T-helper 1 cell (primary cell): Measurements from ENCODE around the gene FAT1.
"Not testable (repeated sequence)": the region's sequence is repeated elsewhere in the genome, so short reads cannot be mapped to it uniquely, and the experiment has no call there.

Experiments used
- DNase-seq, 5 donors: peaks; one replicate each; pipeline ENCODE4 v3.0.0-alpha.2; 2012 to 2020

Gene FAT1

DNA sequence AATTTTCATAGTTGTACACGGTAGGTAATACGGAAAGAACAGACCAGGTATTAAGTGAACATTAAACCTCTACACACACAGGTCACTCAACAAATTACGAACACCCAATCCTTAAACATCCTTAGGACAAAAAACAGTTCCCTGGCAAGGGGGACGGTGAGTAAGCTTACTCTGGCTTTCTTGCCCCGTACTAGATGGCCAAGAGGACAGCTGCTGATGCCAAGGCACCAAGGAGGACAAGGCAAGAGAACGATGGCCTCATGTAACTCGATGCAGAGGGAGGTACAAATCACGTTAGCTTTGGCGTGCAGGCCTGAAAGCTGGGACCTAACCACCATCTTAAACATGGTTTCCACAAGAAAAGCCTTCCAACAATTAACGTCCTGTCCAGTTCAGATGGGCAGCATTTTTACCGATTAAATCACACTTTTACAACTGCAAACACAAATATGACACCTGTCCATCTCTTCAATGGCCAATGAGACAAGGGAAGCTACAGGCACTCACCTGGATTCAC is 23.7 kb downstream of the FAT1 start:
- no peak for DNase-seq

DNA sequence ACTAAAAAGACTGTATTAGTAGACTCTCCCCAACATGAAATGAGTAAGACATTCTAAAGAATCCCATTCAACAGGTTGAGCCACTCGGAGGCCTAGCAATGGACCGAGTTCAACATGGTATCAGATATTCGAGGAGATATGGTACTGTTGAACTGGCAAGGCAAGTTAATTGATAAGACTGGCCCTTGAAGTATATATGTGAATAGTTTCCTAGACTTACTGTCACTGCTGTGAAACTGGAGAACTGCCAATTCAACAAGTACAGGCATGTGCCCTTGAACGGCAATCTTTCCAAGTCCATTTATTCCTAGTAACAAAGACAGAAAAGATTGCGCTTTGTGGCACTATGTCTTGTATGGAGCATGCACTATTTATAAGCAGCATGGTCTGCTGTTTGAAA is 24.4 kb downstream of the FAT1 start:
- no peak for DNase-seq

DNA sequence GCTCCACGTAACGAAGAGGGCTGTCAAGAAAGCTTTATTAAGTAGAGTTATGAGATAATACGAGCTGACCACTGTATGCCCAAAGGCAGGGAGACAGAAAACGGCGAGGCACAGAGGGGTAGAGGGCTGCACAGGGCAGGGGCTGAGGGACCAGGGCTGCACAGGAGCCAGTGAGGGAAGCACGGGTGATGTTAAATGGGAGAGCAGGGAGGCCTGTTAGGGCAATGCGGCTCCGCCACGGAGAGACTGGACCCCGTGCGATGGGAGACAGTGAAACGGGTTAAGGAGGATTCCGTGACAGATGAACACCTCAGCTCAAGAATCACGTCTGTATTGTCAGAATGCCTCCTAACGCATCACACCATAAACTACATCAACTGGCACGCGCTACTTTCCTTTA is 25.1 kb downstream of the FAT1 start:
- no peak for DNase-seq

DNA sequence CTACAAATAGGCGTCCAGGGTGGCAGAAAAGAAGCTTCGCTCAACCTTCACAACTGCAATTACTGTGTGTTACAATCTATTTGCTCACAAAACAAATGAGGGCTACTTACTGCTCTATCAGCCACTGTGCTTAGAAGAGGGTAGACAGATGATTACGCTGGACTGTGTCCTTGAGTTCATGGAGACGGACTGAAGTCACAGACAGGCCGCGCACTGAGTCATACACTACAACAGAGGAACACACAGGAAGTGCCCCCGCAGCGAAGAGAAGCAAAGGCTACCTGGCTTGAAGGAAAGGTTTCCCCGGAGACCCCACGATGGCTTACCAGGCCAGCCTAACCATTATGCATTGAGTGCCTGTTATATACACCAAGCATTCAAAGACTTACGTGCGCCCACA is 25.6 kb downstream of the FAT1 start:
- no peak for DNase-seq

DNA sequence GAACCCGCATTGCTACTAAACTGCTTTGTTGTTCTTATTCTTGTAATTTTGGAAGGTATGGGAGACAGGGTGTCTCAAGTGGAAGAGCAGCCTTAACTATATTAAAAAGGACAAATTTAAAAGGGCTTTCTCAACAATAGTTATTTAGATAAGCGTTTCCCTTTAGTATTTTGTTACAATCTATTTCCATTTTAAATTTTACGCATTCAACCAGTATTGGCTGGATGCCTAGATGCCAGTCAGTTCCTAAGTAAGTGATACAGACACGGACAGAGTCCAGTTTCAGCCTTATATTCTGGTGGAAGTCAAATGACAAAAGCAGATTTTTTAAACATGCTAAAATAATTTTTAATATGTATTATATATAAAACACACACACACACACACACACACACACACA is 28.3 kb downstream of the FAT1 start:
- no peak for DNase-seq

DNA sequence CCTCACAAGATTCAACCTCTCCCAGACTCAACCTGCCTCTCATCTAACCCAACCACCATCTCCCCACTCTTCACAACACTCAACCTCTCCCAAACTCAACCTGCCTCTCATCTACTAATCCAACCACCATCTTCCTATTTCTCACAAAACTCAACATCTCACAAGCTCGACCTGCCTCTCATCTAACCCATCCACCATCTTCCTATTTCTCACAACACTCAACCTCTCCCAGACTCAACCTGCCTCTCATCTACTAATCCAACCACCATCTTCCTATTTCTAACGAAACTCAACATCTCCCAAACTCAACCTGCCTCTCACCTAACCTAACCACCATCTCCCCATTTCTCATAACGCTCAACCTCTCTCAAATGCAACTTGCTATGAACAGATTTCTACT is 29.8 kb downstream of the FAT1 start:
- no peak for DNase-seq

DNA sequence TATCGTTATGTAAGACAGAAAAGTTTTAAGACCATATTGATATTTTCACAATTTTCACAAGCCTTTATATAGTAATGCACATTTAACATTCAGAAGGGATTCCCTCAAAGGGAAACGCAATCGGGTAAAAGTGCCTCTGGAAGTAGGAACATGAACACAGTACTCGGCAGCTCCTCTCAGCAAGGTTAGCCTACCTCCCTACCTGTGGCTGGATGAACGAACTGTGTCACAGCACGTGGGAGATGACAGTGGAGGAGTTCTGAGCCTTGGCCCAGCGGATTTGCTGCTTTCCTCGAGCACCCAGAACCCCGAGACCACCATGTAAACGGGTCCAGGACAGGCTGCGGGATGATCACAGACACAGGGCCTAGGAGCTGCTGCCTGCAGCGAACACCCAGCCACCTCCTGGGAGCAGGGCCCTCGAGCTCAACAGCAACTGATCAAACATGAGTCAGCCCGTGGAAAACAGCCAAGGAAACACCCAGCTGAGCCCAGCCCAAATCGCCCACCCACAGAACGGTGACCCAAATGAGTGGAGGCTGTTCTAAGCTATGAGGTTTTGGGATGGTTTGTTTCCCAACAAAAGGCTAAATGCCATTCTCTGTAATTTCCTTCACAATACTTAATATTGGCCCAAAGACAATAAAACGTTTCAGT is 30.4 kb downstream of the FAT1 start:
- DNase-seq: no peak

DNA sequence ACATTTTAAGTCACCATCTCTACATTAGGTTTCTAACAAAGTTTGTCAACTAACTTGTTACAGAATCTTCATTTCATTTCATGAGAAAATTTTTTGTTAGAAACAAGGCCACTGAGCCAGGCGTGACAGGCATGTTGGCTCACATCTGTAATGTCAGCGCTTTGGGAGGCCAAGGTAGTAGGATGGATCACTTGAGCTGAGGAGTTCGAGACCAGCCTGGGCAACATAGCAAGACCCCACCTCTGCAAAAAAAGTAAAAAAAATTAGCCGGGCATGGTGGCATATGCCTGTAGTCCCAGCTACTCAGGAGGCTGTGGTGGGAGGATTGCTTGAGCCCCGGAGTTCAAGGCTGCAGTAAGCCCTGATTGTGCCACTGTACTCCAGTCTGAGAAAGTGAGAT is 32.3 kb downstream of the FAT1 start:
- no peak for DNase-seq

DNA sequence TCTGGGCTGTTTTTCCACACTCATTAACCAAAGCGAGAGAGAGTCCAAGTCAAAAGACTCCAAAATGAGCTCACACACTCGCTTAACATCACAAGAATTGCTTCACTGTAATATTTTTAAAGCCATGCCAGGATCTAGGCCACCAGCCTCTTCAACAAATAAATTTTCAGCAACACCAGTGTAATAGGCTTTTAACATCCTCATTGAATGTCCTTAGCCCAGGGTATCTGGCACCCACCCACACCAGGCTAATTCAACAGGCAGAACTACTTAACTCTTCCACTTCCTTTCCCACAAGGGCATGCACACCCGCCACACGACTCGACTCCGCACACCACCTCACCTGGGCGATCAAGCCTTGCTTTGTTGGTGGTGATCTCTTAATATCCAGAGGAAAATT is 34.2 kb downstream of the FAT1 start:
- DNase-seq: no peak

DNA sequence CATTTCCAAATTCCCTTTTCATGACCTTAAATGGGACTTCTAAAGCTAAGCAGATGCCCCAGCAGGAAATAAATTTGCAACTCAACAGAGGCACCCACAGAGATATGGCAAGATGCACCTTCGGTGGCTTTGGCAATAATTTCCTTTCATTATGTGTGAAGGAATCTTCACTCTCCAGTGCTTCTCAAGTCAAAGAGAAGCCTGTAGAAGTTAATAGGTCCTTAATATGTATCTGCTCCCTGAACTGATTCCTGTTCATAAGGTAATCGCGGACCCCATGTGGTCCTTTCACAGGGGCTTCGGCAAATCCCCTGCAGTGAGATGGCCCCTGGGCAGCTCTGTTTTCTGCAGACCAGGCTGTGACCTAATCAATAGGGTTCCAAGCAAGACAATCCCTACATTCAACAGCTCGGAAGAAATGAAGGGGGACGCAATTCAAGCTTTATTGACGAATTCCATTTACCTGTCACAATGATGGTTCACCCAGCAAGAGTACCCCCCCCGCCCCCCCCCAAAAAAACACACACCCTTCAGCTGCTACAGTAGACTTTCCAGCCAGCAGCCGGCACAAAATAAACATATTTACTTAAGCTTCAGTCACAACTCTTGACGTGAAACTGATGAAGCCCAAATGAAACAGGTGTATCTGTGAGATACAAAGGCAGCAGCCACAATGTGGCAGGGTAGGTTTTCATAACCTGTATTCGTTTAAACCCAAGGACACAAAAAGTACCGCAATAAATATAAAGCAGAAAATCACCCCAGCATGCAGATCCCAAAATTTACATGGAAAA is 35.3 kb downstream of the FAT1 start:
- DNase-seq: no peak

DNA sequence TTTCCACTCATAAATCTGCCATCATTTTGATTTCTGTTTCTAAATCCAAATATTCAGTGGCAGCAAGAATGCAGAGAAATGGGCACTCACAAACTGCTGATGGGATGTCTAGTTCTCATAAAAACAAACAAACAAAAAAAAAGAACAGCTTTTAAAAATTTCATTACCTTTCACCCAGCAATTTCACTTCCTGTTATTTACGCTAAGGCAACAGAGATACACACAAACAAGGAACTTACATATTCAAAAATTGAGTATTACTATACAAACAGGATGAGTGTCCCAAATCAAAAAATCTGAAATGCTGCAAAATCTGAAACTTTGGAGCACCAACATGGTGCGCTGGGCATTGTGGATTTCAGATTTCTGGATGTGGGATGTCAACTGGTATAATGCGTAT is 36.4 kb downstream of the FAT1 start:
- DNase-seq: no peak

DNA sequence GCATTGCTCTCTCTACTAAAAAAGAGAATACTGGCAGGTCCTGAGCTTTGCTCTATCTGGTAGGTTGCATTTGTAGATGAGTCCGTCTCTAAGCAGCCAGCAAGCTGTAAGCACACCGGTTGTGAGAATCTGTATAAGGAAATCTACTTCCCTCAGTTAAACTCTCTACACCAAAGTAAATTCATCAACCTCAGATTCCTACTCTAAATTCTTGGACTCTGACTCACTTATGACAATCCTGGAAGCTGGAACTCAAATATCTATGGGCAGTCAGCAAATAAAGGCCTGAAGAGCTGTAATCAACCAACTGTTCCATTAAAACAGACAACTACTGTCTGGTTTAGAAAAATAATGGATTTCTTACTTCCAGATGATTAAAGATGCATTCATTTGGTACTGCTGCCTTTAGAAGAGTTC is 37.9 kb downstream of the FAT1 start:
- DNase-seq: no peak

DNA sequence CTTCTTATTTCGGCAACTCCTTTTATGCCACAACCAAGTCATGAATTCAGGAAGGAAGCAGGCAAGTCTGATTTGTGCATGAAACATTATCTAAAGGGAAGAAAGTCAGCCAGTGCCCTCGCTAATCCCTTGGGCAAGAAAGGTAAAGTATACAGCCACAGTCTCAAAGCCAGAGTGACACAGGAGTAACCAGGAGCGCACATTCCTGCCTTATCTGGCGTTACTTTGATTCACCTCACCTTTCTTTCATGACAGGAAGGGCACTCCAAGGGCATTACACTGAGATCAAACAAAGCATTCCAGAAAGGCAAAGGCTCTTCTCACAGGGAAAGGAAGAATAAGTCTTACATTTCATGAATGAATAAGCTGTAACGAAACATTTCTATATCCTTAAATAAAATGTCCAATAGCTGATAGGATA is 38.8 kb downstream of the FAT1 start:
- DNase-seq: no peak

DNA sequence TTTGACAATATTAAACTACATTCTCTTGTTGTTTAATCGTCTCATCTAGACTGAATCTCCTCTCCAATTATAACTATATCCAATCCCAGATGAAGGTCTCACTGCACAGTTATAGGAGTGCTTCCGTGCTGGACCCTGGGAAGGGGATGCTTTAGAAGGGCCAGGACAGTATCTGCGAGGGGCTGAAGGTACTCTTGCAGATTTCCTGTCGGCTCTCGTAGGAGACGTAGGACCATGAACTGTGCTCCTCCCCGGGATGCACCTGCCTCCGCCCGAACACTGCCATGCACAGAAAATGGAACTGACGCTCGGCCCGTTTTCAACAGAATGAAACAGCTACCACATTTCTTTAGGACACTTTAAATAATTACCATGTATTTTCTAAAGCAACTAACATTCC is 39.4 kb downstream of the FAT1 start:
- DNase-seq: no peak

DNA sequence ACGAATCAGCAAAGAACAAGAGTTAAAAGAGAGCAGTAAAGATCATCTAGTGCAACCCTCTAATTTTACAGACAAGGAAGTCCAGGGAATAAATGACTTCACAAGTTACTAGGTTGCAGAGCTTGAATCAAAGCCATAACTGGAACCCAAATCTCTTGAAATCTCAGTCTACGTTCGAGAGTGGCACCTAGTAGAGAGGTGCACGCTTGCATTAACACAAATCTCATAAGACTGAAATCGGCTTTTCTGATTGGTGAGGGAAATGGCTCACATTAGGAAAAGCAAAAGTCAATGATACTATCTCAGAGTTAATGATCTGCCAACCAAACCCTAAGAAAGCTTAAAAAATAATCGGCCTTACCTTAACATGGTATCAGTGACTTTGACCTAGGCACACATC is 43.0 kb downstream of the FAT1 start:
- no peak for DNase-seq

DNA sequence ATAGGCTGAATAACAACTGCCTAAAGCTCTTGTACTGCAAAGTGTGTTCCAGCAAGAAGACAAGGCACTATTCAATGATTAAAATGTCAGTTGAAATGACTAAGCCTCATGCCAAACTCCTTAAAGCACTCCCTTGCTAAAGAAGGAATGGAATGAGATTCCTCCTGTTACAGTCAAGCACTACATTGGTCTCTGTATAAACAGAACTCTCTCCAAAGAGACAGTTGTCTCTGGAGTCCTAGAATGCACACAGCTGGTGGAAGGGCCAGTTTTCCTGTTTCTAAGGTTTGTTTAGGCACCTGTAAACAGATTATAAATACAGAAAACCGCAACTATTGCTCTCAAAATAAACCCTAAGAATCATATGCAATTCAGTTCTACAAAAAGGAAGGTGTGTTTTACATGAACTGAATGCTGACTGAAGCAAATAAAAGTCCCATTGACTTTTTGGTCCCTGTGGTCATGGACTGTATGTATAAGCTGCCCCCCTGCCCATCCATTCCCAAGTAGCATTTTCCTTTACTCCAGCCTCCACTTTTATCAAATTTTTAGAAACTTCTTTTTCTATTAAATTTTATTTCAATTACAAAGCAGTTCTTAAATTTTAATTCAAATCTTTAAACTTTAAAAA is 47.0 kb downstream of the FAT1 start:
- DNase-seq: no peak

DNA sequence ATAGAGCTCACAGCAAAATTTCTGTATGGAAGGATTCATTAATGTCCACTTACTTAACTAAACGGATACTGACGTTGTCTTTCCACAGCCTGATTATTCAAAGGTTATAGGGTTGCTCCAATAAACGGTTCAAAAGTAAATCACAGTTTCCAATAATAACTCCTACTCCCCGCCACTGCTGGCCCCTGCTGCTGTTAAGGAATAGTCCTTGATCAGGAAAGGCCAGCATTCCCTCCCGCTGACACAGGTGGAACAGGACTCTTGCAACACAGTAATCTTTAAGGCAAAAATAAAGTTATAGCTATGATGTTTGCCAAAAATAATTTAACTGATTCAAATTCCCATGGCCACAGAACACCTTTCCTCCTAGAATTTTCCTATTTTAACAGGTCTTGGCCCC is 53.9 kb downstream of the FAT1 start:
- DNase-seq: no peak

DNA sequence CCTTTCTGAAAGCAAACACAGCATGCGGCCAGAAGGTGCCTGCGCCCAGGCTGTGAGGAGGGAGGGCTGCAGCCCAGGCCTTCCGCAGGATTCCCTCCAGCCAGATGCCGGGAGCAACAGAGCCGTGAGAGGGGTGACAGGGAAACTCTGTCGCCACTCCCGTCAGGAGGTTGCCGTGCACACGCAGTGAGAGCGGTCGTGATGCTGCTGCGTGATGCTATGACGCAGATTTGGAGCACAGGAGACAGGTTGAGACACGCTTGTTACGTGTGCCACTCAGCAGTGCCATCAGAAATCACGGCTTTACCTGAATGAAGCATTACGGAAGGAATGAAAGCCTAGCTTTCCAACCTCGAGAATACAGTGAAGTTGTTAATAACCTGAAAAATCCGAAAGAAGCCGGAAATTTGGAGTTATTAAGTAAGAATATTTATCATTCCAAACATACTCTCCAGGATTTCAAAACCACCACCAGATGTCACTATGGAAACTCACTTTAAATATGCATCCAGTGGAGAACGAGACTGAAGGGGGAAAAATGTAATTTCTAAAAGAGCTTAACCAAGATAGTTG is 54.4 kb downstream of the FAT1 start:
- no peak for DNase-seq

DNA sequence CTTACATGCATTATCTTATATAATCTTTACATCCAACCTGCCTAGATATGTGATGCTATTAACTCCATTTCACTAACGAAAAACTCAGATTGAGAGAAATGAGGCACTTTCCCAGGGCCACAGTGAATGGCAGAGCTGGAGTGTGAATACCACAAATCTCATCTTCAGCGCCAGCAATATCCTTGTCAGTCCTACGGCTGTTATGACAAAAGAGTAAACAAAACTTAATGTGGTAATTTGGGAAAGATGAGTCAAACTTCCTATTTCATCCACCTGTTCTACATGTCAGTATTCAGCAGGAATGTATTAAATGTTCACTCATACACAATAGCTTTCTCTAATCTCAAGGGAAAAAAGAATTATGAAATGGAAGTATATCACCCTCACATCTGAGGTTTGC is 56.9 kb downstream of the FAT1 start:
- DNase-seq: no peak

DNA sequence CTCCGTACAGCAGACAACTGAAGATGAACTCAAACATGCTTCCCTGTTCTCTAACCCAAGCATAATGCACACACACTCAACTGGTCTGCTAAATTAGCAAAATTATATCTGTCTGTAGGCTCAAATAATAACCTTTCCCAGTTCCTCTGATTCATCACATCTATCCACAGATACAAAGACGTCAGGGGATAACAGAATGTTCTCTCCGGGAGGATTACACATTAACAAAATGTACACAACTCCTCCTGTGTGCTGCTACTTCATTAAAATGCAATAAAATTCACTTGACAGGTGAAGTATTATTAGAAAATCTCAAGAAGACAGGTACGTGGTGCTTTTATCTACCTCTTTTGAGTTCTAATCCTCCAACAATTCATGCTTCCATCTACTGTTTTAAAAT is 57.4 kb downstream of the FAT1 start:
- no peak for DNase-seq

DNA sequence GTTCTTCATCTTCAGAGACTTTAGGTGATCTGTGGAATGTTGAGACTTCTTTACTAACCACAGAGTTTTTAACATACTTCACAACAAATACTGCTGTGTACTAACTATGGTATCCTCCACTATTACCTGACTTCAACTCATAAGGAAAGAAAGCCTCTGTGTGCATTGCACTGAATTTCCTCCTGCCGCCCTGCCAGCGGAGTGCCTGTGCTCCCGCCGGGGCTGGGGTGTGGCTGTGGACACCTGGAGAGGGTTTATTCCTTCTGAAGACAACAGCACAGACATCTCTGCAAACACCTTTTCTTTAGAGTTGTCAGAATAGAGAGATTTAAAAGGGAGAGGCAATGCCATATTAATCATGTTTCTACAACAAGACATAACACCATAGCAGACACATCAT is 63.3 kb downstream of the FAT1 start:
- no peak for DNase-seq

DNA sequence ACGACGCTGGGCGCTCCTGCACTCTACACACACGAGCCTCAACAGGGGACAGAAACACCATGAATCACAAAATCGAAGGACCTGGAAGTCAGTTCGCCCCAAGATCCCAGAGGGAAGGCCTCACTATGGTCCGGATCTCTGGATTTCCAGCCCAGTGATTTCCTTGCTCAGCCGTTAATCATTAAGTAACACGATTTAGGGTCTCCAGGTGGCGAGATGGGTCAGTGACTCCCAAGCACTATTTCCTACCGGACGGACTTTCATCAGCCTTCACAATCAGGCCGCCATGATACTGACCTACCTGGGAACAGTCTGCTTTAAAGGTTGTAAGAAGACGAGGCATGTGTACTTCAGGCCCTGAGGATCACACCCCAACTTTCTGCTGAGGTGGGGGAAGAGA is 63.7 kb downstream of the FAT1 start:
- DNase-seq: no peak

DNA sequence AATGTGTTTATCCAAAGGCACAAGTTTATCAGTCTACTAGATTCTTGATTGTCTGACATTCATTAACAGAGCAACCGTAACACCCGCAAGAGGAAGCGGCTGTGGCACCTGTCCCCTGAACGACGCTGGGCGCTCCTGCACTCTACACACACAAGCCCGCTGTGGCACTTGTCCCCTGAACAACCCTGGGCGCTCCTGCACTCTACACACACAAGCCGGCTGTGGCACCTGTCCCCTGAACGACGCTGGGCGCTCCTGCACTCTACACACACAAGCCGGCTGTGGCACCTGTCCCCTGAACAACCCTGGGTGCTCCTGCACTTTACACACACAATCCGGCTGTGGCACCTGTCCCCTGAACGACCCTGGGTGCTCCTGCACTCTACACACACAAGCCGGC is 64.2 kb downstream of the FAT1 start:
- not testable (repeated sequence) for DNase-seq

DNA sequence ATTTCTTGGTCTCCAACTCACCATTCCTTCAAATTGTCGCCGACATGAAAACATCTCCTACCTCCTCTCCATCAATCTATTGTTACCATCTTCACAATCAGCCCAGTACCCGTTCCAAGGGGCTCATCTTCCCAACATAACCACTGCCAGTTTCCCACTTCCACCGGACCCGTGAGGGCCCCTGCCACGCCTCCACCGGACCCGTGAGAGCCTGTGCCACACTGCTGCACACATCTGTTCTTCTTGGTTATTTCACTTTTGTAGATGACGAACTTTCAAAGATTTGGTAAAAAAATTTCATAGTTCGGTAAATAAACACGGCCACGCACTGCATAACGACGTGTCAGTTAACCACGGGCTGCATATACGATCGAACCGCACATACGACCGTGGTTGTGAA is 65.0 kb downstream of the FAT1 start:
- DNase-seq: no peak
